ENCODE results near the gene SCNN1G. TPM values are rescaled to one million over a fixed set of nuclear protein-coding genes. Genes with fewer than 3 reads are reported as not detected.

Gene SCNN1G
- total and polyA plus RNA-seq, 4 donors, result not detected

GRCh38 chr16:23158114-23158513 lies 24.4 kb upstream of the SCNN1G start:
- no peak overlapping the region for H3K9ac ChIP-seq (ENCODE audit: low read depth in 1 of 2, low read length in 2 of 2)
- H3K4me3 ChIP-seq (ENCODE audit: low read depth in 1 of 3, low read length in 3 of 3), result no peak overlapping the region
- TF ChIP-seq FOXA2 (IDR thresholded peaks at IDR 0.05), result no peak
- no peak overlapping the region for H3K27ac ChIP-seq (ENCODE audit: low read depth in 1 of 2, low read length in 2 of 2)
- no peaks in the 10 kb centered on the region for H3K4me1 ChIP-seq (ENCODE audit: control insufficient read depth in 4 of 4, insufficient read depth in 4 of 4, low read length in 3 of 4)
- no peaks in the 10 kb centered on the region for H3K9me3 ChIP-seq (ENCODE audit: control insufficient read depth in 4 of 4, low read length in 3 of 4)
- H3K36me3 ChIP-seq (ENCODE audit: control insufficient read depth in 4 of 4, insufficient read depth in 3 of 4, low read depth in 1 of 4, low read length in 3 of 4), result no peaks in the 10 kb centered on the region
- DNase-seq (ENCODE audit: low spot score), result no peak
- 95% methylated on average over 6 of the region's 6 CpGs for WGBS
- H3K27me3 ChIP-seq (ENCODE audit: control insufficient read depth in 4 of 4, insufficient read depth in 4 of 4, low read length in 3 of 4), result no peaks in the 10 kb centered on the region

- H3K27me3 ChIP-seq (ENCODE audit: control insufficient read depth in 4 of 4, insufficient read depth in 4 of 4, low read length in 3 of 4), result no peaks in the 10 kb centered on the region
- no peaks in the 10 kb centered on the region for H3K4me1 ChIP-seq (ENCODE audit: control insufficient read depth in 4 of 4, insufficient read depth in 4 of 4, low read length in 3 of 4)
- WGBS, result 67% methylated on average over 4 of the region's 4 CpGs
- H3K36me3 ChIP-seq (ENCODE audit: control insufficient read depth in 4 of 4, insufficient read depth in 3 of 4, low read depth in 1 of 4, low read length in 3 of 4), result no peaks in the 10 kb centered on the region
- H3K9me3 ChIP-seq (ENCODE audit: control insufficient read depth in 4 of 4, low read length in 3 of 4), result peaks cover 0 to under 1% (median 0%) of the 10 kb centered on the region in 4 donors
- no peak for DNase-seq (ENCODE audit: low spot score)
- H3K27ac ChIP-seq (ENCODE audit: low read depth in 1 of 2, low read length in 2 of 2), result no peak overlapping the region
- H3K4me3 ChIP-seq (ENCODE audit: low read depth in 1 of 3, low read length in 3 of 3), result no peak overlapping the region
- H3K9ac ChIP-seq (ENCODE audit: low read depth in 1 of 2, low read length in 2 of 2), result no peak overlapping the region
- TF ChIP-seq HNF4A (conservative IDR thresholded peaks at IDR 0.05), result no peak
- TF ChIP-seq FOXA2 (IDR thresholded peaks at IDR 0.05), result no peak
- no peak for TF ChIP-seq NR2F2 (IDR thresholded peaks at IDR 0.05)
- no peak for TF ChIP-seq RXRA (IDR thresholded peaks at IDR 0.05)
- no peak for TF ChIP-seq MAX (IDR thresholded peaks at IDR 0.05)
- no peak for TF ChIP-seq ATF3 (IDR thresholded peaks at IDR 0.05)
- no peak for TF ChIP-seq JUND (IDR thresholded peaks at IDR 0.05)
- no peak for TF ChIP-seq CTCF (IDR thresholded peaks at IDR 0.05; ENCODE audit: low read depth, low read length, missing input control)
- TF ChIP-seq RAD21 (IDR thresholded peaks at IDR 0.05), result no peak
- TF ChIP-seq TAF1 (conservative IDR thresholded peaks at IDR 0.05), result no peak
- TF ChIP-seq YY1 (IDR thresholded peaks at IDR 0.05), result no peak
- TF ChIP-seq ZBTB33 (IDR thresholded peaks at IDR 0.05), result no peak
- TF ChIP-seq GABPA (IDR thresholded peaks at IDR 0.05 in 1 of 2, conservative IDR thresholded peaks at IDR 0.05 in 1 of 2), result no peak
- no peak for TF ChIP-seq SP1 (IDR thresholded peaks at IDR 0.05)
- TF ChIP-seq REST (IDR thresholded peaks at IDR 0.05), result no peak
Measured at GRCh38 chr16:23160082-23160481, 22.5 kb upstream of the SCNN1G start.
